Activated effector memory CD4-positive, alpha-beta T cell treated with anti-CD3 and anti-CD28 coated beads, Interleukin-2, amount 50 U/mL, for 16 hours (primary cell): ENCODE data around the gene NAA35.
"Not testable (repeated sequence)": the region's sequence is repeated elsewhere in the genome, so short reads cannot be mapped to it uniquely, and the experiment has no call there.

Source experiments
- DNase-seq: peaks from one replicate; pipeline ENCODE4 v3.0.0-alpha.2; 2020

The NAA35 gene

DNA sequence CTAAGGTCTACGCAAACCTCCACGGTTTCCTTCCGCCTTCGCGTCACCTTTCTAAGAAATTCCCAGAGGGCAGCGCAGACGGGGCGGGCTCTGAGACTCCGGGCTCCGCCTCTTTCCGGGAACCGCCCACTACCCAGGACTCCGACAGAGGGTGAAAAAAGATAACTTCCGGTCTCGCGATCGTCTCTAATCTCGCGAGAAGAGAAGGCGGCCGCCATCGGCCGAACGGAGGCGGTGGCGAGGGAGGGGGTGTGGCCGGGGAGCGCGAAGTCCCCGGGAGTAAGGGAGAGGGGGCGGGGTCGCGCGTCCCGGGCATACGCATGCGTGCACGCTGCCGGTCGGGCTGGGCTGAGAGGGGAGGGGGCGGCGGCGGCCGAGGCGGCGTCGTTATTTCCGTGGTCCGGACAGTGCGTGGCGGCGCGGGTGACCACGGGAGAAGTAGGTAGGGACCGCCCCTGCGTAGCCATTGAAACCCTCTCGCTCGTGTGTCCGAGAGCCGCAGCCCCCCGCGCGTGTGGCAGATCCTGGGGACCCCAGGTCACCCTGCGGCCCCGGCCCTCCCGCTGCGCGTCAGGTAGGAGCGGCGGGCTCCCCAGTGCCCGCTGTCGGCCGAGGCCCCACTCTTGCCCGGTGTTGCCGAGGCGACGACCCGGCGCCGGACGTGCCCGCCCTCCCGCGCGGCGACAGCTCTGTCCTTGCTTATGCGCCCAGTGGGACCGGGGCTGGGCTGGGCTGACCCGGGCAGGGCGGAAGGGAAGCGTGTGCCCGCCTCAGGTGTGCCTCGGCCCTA, at the start of gene NAA35:
Gene NAA35 (plus strand): TSS at position 315 of the 790 bp plus-strand sequence. CDS start 1,014 bp downstream, outside the sequence.
- peak; percentile 99 for DNase-seq

GRCh38 chr9:85892401-85892800, 48.5 kb upstream of the NAA35 start:
- no peak for DNase-seq

- no peak for DNase-seq
Measured at GRCh38 chr9:85895685-85896084, 45.3 kb upstream of the NAA35 start.

- no peak for DNase-seq
Measured at GRCh38 chr9:85897848-85898247, 43.1 kb upstream of the NAA35 start.

DNA sequence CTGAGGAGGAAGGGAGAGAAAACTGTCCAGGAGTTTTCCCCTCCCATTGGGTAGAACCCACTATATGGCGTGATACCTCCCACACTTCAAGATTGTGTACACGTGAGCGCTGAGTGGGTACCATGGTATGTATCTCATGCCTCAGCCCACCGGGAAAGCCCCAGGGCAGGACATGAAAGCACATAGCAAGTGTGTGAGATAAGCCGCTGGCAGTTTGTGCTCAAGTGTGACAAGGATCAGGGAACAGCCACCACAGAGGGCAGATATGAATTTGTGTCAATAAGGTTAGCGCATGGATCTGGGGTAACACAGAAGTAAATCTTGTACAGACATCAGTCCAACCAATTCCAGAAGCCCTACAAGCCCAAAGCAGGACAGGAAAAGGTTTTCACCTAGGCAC, 42.6 kb upstream of the NAA35 start:
- no peak for DNase-seq

DNA sequence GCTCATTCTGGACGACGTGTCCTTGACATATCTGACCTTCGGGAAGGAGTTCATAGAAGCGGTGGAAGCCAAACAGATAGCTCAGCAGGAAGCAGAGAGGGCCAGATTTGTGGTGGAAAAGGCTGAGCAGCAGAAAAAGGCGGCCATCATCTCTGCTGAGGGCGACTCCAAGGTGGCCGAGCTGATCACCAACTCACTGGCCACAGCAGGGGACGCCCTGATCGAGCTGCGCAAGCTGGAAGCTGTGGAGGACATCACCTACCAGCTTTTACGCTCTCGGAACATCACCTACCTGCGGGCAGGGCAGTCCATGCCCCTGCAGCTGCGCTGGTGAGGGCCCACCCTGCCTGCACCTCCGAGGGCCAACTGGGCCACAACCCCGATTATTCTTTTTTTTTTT, 41.6 kb upstream of the NAA35 start:
- no peak for DNase-seq

- DNase-seq, result peak; percentile 72
Measured at GRCh38 chr9:85900504-85901201, 40.3 kb upstream of the NAA35 start.

- DNase-seq, result no peak
Measured at GRCh38 chr9:85904975-85905374, 36.0 kb upstream of the NAA35 start.

DNA sequence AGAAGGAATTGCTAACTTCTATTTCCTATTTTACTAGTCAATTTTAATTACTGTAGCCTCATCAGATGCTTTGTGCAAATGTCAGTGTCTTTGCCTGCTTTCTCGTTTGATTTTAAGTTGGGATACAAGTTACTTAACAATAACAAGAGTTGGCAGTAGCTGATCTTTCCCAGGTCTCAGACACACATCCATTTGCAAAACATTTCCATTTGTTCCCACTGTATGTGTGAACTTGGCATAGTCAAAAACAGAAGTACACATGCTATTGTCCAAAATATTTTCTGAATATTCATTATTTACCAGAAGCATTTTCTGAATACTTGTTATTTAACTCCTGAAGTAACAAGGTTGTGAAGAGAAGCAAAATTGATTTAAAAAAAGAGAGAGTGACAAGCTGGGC, 35.0 kb upstream of the NAA35 start:
- no peak for DNase-seq

DNA sequence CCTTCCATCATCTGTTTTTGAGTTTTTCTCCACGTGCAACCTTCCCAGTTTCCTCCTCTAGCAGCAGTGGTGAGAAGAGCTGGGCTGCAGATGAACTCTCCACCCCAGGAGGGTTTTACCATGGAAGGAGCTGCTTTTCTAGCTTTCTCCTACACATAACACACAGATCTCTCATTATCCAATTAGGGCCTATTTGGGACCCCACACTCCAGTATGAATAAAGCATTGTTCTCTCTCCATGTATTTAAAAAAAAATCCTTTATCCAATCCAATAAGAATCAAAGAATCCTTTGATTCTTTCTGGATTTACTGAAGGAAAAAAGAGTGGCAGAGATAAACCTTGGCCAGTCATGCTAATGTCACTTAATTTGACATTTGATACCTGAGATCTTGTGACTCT, 31.6 kb upstream of the NAA35 start:
- no peak for DNase-seq

DNA sequence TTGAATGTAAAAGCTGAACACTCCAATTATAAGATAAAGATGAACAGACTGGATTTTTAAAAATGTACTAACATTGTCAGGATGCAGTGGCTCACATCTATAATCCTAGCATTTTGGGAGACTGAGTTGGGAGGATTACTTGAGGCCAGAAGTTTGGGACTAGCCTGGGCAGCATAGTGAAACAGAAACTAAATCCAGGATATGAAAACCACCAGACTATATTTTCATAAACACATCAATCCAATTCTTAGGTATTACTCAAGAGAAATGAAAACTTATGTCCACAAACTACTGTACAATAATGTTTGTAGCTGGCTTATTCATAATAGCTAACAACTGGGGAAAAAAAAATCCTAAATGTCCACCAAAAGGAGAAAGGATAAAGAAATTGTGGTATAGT, 26.8 kb upstream of the NAA35 start:
- DNase-seq, result no peak

- no peak for DNase-seq
Measured at GRCh38 chr9:85917756-85918155, 23.2 kb upstream of the NAA35 start.

GRCh38 chr9:85925493-85925892, 15.5 kb upstream of the NAA35 start:
- no peak for DNase-seq

GRCh38 chr9:85927076-85927475, 13.9 kb upstream of the NAA35 start:
- no peak for DNase-seq

GRCh38 chr9:85931495-85931894, 9.5 kb upstream of the NAA35 start:
- DNase-seq, result no peak

GRCh38 chr9:85935950-85936349, 5.0 kb upstream of the NAA35 start:
- not testable (repeated sequence) for DNase-seq

DNA sequence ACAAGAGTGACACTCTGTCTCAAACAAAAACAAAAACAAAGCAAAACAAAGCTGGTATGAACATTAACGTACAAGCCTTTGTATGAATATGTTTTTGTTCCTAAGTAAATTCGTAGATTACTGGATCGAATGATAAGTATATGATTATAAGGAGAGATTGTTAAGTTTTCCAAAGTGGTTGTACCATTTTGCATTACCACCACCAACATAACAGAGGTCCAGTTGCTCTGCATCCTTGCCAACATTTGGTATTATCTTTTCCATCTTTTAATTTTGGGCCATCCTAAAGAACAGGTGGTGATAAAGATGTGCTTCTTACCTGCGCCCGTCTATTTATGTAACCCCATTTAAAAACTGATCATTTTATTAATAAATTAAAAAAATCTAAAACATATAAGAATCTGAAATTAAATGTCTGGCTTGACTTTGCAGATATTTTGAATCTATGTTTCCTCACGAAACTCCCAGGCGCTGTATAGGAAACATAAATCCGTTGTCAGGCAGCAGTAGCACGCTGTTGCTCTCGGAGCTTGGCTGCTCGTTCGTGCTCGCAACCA, 593 bp upstream of the NAA35 start:
- no peak for DNase-seq

DNA sequence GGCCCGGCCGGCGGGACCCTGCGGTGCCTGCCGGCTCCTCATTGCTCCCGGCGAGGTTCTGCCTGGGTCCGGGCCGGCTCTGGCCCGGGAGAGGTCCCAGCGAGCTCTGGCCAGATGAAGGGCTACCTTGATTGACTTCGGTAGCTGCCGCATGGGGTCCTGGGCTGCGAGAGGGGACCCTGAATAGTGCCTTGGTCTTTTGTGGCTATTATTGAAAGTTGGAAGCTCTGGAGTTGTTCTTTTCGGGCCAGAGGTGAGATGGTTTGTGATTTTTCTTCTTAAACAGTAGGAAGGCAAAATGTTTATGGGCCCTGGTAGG, 635 bp downstream of the NAA35 start:
- DNase-seq, result no peak

GRCh38 chr9:85941966-85942912, 1.3 kb downstream of the NAA35 start:
- DNase-seq, result no peak

- no peak for DNase-seq
Measured at GRCh38 chr9:85942913-85943709, 2.2 kb downstream of the NAA35 start.

DNA sequence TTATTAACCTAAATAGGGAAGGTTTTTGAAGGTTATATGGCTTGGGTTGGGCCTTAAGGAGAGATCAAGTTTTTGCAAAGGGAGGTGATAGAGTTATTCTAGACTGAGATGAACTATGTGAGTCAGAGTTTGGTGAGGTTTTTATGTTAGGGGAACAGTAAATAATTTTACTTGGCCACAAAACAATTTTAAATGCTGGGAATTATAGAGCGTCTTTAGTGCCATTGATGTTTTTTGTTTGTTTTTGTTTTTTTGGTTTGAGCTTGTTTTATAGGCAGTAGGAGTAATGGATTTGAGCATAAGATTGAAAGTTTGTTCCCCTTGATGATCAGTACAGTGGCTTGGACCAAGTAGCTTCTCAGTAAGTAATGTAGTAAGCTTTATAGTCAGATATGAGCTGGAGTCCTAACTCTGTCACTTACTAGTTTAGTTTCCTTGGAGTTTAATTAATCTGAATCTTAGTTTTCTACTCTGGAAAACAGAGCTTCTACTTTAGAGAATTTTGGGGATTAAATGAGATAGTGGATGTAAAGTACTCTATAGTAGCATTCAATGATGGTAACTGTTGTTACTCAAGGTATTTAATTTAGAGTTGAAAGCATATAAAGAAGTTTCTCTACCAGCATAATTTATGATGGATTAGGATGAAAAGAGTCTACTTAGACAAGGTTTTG, 2.9 kb downstream of the NAA35 start:
- no peak for DNase-seq

DNA sequence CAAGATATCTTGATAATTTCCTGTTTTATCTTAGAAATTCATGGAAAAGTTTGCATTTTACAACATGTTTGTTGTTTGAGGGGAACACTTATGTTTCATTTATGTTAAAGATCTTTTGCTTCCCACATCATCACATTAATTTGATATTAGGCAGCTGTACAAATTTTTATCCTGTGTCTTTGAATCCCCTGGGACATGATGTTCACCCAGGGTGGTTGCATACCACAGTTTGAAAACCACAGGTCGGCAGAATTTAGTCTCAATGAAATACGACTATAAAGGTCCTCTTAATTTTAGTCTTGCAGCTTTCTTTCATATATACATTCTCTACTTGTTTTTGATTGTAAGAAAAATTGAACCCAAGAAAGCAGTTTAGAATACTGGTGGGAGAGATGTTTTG, 3.7 kb downstream of the NAA35 start:
- DNase-seq, result no peak
